GM10266 (cell line): Measurements from ENCODE around the gene MAP3K15.

Experiments used
- DNase-seq: peaks from one replicate; pipeline ENCODE4 v3.0.0; 2012; ENCODE audit errors: extremely low spot score
- TF ChIP-seq, protein P1 (sequence below): IDR thresholded peaks from 2 replicates; pipeline ENCODE4 v1.5.1; 2012; ENCODE audit warnings: mild to moderate bottlenecking, low read depth; ENCODE audit not compliant: control insufficient read depth, insufficient read depth; ENCODE audit errors: missing control alignments

Gene MAP3K15, protein sequence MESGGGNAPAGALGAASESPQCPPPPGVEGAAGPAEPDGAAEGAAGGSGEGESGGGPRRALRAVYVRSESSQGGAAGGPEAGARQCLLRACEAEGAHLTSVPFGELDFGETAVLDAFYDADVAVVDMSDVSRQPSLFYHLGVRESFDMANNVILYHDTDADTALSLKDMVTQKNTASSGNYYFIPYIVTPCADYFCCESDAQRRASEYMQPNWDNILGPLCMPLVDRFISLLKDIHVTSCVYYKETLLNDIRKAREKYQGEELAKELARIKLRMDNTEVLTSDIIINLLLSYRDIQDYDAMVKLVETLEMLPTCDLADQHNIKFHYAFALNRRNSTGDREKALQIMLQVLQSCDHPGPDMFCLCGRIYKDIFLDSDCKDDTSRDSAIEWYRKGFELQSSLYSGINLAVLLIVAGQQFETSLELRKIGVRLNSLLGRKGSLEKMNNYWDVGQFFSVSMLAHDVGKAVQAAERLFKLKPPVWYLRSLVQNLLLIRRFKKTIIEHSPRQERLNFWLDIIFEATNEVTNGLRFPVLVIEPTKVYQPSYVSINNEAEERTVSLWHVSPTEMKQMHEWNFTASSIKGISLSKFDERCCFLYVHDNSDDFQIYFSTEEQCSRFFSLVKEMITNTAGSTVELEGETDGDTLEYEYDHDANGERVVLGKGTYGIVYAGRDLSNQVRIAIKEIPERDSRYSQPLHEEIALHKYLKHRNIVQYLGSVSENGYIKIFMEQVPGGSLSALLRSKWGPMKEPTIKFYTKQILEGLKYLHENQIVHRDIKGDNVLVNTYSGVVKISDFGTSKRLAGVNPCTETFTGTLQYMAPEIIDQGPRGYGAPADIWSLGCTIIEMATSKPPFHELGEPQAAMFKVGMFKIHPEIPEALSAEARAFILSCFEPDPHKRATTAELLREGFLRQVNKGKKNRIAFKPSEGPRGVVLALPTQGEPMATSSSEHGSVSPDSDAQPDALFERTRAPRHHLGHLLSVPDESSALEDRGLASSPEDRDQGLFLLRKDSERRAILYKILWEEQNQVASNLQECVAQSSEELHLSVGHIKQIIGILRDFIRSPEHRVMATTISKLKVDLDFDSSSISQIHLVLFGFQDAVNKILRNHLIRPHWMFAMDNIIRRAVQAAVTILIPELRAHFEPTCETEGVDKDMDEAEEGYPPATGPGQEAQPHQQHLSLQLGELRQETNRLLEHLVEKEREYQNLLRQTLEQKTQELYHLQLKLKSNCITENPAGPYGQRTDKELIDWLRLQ (N-terminal part only)

DNA sequence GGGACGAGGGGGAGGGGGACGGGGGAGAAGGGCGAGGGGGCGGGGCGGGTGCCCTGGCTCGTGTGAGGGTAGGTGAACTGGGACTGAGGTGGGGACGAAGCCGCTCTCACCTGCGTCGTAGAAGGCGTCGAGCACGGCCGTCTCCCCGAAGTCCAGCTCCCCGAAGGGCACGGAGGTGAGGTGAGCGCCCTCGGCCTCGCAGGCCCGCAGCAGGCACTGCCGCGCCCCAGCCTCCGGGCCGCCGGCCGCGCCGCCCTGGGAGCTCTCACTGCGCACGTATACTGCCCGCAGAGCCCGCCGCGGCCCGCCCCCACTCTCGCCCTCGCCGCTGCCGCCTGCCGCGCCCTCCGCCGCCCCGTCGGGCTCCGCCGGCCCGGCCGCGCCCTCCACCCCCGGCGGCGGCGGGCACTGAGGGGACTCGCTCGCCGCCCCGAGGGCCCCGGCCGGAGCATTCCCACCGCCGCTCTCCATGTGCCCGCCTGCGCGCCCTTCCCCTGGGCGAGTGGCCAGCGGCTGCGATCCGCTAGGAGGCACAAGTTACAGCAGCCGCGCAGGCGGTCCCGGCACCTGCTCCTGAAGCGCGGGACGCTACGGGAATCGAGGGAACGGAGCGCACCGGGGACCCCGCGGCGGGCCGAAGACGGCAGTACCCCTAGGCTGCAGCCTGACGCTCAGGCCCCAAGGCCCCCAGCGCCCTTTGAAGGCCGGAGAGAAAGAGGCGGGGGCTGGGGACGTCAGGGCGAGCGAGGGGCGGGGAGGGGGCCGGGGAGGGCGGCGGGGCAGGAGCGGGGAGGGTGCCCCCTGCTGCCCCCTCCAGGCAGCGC, at the start of gene MAP3K15:
Gene MAP3K15 (minus strand): TSS at position 718 of the 824 bp plus-strand sequence. CDS start 247 bp downstream, at position 471.
- peak; percentile 43 for DNase-seq
- TF ChIP-seq, protein P1, sequence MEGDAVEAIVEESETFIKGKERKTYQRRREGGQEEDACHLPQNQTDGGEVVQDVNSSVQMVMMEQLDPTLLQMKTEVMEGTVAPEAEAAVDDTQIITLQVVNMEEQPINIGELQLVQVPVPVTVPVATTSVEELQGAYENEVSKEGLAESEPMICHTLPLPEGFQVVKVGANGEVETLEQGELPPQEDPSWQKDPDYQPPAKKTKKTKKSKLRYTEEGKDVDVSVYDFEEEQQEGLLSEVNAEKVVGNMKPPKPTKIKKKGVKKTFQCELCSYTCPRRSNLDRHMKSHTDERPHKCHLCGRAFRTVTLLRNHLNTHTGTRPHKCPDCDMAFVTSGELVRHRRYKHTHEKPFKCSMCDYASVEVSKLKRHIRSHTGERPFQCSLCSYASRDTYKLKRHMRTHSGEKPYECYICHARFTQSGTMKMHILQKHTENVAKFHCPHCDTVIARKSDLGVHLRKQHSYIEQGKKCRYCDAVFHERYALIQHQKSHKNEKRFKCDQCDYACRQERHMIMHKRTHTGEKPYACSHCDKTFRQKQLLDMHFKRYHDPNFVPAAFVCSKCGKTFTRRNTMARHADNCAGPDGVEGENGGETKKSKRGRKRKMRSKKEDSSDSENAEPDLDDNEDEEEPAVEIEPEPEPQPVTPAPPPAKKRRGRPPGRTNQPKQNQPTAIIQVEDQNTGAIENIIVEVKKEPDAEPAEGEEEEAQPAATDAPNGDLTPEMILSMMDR: no peak

- no peak for DNase-seq
- TF ChIP-seq, protein P1: no peak
Observed at GRCh38 chrX:19564606-19565005, 49.3 kb upstream of the MAP3K15 start.

DNA sequence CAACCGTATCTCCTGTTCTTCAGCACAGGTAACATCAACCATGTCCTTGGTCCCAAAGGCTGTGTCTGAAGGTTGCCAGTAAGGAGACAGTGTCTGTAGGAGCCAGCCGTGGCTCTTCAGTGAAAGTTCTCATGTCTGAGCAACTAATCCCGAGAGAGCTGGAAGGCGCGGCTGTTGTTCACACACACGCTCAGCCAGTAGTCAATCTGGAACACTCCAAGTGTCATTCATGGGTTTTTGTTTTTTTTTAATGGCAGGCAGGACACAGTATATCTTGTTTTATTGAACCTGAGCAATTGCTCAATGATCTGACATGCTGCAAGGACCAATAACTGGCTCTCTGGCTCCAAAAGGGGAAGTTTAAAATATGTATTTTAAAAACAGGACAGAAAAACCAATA, 48.4 kb upstream of the MAP3K15 start:
- DNase-seq: no peak
- TF ChIP-seq, protein P1: no peak

- TF ChIP-seq, protein P1: no peak
- DNase-seq: no peak
Observed at GRCh38 chrX:19563327-19563726, 48.0 kb upstream of the MAP3K15 start.

DNA sequence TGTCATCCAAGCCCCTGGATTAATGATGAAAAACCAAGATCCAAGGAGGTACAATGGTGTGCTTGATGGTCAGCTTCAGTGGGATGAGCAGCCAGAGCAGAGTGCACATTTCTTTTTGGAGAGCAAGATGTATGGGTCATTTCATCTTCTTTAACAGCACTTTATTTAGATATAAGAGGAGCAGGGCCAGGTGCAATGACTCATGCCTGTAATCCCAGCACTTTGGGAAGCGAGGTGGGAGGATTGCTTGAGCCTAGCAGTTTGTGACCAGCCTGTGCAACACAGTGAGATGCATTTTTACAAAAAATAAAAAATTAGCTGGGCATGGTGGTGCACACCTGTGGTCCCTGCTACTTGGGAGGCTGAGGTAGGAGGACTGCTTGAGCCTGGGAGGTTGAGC, 45.3 kb upstream of the MAP3K15 start:
- TF ChIP-seq, protein P1: no peak
- DNase-seq: no peak

DNA sequence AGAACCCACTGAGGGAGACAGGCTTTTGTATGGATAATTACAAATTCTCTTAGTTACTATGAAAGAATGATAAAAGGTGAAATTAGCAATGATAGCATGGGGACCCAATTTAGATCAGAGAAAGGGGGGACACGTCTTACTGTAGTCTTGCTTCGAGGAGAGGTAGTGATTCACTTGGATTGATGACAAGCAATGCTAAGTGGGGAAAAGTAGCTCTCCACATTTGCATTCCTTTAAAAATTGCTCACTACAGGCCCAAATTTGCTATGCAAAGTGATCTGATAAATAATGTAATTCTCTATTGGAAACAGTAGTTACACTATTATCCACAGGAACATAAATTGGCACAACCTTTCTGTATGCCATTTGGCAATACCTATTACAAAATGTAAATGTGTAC, 42.5 kb upstream of the MAP3K15 start:
- TF ChIP-seq, protein P1: no peak
- no peak for DNase-seq
